SIG-M5 (cell line): ENCODE measurements around the gene LCN10.
"Not testable (repeated sequence)": the region's sequence is repeated elsewhere in the genome, so short reads cannot be mapped to it uniquely, and the experiment has no call there.

Source experiments
- DNase-seq: peaks from one replicate; lab custom pipeline; 2025; lab: John Stamatoyannopoulos, UW

The LCN10 gene

GRCh38 chr9:136771907-136772415, 29.2 kb upstream of the LCN10 start:
- no peak for DNase-seq

- DNase-seq, result no peak
Measured at GRCh38 chr9:136769710-136770191, 27.0 kb upstream of the LCN10 start.

DNA sequence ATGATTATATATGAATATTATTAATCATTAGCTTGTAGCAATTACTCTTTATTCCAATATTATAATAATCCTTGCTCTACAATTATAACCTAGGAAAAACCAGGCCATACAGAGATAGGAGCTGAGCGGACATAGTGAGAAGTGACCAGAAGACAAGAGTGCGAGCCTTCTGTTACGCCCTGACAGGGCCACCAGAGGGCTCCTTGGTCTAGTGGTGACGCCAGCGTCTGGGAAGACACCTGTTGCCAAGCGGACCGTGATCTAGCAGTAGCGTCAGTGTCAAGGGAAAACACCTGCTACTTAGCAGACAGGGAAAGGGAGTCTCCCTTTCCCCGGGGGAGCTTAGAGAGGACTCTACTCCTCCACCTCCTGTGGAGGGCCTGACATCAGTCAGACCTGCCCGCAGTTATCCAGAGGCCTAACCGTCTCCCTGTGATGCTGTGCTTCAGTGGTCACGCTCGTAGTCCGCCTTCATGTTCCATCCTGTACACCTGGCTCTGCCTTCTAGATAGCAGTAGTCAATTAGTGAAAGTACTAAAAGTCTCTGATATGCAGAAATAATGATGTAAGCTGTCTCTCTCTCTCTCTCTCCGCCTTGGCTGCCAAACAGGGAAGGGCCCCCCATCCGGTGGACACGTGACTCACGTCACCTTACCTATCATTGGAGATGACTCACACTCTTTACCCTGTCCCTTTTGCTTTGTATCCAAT, 23.8 kb upstream of the LCN10 start:
- DNase-seq, result not testable (repeated sequence)

DNA sequence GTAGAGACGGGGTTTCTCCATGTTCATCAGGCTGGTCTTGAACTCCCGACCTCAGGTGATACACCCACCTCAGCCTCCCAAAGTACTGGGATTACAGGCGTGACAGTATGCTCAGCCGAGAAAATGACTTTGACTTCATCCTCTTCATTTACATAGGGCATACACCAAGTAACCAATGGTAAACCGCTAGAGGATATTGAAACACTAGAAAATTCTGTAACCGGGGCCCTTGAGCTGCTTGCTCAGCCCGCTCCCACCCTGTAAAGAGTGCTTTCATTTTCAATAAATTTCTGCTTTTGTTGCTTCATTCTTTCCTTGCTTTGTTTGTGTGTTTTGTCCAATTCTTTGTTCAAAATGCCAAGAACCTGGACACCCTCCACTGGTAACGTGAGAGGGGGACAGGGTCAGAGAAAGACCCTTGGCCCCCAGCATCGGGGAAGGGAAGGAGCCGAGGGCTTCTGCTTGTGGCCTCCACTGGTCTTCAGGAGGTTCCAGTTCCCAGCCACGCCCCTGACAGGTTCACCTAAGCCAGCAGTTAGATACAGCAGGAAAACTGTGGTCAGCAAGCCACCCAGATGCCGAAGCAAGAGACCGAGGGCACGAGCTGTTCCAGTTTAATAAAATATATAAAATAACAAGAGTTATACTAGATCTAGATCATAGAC, 23.1 kb upstream of the LCN10 start:
- DNase-seq, result not testable (repeated sequence)

DNA sequence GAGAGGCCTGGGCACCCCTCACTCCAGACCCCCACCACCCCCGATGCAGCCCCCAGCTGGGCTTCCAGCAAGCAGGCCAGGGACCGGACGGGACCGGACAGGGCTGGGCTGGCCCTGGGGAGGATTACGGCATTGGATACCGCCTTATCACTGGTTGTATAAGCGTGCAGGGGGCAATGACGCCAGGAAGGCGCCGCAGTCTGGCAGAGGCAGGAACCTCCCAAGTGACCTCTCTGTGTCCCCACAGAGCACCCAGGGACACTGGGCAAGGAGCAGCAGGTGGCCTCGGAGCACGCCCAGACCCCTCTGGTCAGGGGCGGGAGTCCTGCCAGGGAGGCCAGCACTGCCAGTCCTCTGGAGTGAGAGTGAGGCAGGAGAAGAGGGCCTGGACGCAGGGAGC, 22.3 kb upstream of the LCN10 start:
- DNase-seq, result no peak

- DNase-seq, result no peak
Measured at GRCh38 chr9:136764301-136764891, 21.7 kb upstream of the LCN10 start, which contains the start of gene LCN15. Gene LCN15, minus strand, starts transcription at chr9:136764518. Its CDS starts 30 bp downstream, at chr9:136764488.

DNA sequence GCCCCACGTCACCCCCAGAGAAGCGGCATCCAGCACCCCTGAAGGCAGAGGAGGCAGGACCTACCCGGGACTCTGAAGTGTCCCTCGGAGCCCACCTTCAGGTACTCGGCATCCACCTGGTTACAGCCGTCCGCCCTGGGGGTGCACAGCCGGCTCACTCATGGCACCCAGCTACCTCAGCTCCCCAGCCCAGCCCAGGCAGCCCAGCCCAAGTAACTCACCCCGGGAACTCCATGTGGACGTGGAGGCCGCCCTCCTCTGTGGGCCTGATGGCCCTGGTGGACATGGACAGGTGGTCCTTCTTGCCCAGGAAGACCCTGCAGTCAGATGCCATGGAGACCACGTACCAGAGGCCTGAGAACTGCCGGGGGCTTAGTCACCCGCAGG, 20.9 kb upstream of the LCN10 start:
- DNase-seq, result no peak

GRCh38 chr9:136762915-136763648, 20.3 kb upstream of the LCN10 start:
- no peak for DNase-seq

- DNase-seq, result no peak
Measured at GRCh38 chr9:136762221-136762691, 19.5 kb upstream of the LCN10 start.

DNA sequence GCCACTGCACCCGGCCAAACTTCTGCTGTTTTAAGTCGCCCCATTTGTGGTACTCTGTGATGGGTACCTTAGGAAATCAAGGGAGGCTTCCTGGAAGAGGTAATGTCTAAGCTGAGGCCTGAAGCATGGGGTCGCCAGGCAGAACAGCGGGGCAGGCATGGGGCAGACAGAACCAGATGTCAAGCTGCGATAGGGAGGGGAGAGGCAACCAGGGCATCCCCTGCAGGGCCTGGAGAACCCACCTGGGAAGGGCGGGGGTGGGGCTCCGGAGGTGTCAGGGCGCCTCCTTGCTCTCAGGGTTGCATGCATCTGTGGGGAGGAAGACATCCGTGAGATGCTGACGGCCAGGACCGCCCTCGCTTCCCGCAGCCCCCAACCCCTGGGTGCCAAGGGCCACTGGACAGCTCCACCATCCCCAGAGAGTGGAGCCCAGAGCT, 18.8 kb upstream of the LCN10 start:
- DNase-seq, result no peak

DNA sequence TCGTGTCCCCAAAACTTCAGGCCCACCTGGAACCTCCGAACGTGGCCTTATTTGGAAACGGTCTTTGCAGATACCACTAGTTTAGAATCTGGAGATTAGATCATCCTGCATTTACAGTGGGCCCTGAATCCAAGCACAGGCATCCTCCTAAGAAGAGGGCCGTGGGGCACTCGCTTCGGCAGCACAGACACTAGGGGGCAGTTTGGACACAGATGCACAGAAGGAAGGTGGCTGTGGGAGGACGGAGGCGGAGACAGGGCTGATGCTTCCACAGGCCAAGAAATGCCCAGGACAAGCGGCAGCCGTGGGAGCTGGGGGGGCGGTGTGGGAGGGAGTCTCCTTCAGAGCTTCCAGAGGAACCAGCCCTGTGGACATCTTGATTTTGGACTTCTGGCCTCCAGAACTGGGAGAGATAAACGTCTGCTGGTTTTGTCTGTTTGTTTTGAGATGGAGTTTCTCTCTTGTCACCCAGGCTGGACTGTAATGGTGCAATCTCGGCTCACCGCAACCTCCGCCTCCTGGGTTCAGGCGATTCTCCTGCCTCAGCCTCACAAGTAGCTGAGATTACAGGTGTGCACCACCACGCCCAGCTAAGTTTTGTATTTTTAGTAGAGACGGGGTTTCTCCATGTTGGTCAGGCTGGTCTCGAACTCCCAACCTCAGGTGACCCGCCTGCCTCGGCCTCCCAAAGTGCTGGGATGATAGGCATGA, 18.2 kb upstream of the LCN10 start:
- not testable (repeated sequence) for DNase-seq

- DNase-seq, result no peak
Measured at GRCh38 chr9:136760424-136760823, 17.7 kb upstream of the LCN10 start.

DNA sequence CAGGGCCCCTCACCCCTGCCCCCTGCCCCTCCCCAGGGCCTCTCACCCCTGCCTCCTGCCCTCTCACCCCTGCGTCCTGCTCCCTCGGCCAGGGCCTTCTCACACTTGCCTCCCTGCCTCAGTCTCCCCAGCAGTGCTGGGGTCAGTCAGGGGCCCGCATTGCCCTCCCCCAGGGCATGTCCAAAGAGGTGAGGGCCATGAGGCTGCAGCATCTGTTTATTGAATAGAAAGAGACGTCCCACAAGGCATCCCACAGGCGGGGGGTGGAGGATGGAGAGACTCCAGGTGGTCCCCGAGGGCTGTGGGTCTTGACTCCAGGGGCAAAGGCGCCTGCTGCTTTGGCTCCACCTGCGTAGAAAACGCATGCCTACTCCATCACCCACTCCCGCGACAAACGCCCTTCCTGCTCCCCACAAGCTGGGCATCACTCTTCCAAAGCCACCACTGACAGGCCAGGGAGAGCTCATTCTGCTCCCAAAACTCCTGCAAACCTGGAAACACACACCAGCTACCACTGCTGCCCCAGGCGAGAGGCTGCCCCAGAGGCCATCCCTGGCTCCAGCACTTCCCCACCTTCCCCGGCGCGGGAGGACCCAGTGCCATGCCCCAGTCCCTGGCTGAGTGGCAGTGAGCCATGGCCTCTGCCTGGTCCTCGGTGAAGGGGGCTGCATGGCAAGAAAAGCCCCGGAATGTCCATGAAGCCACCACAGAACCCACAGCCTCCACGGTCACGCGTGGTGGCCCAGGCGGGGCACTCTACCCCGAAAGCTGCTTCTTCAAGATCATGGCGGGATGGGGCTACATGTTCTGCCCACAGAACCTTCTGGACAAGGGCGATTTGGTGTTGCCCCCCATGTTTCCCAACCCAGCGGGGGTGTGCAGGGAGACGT, 16.9 kb upstream of the LCN10 start:
- no peak for DNase-seq

DNA sequence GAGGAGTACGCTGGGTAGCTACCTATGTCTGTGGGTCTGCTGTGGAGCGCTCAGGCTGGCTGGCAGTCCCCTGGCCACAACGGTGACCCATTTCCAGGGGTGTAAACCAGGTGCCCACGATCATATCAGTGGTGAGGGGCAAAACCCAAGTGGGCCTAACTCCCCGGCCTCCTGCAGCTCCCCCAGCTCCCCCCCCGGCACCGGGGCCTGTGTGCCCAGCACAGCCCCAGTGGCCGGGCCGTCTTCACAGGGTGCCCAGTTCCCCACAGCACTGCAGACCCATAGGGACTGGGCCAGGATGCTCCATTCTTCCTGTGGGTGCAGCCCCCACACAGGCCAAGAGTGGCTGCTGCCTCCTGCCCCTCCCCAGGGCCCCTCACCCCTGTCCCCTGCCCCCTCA, 16.3 kb upstream of the LCN10 start:
- no peak for DNase-seq

DNA sequence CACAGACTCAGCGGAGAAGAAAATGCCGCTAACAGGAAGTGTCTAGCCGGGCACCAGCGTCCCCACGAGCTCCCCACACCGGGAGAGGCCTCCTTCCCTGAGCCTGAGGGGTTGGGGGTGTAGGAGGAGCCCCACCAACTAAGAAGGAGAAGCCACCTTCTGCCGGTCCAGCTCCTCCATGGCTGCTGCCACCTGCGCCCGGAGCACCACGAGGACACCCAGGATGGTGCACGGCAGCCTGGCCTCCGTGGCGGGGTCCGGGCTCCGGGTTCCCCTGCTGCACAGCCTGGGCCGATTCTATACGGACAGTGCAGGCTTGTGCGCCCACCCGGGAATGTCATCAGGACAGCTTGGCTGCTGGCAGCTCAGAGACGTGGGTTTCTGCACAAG, 15.0 kb upstream of the LCN10 start:
- DNase-seq, result no peak

GRCh38 chr9:136757328-136757727, 14.6 kb upstream of the LCN10 start:
- DNase-seq, result no peak

DNA sequence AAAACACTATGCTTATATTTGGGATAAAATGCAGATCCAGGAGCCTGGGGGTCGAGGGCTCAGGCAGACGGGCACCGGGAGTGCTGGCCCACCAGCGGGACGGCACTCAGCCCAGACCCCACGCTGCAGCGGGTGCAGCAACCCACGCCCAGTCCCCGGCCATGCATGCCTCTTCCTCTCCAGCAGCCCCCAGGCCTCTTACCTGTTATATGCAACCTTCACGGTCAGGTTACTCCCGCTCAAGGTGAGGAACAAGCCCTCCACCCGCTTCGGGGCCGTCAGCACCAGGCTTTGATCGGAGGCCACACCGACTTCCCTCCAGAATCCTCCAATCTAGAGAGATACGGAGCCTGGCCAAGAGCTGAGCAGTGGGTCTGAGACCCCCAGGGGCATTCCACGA, 14.1 kb upstream of the LCN10 start:
- DNase-seq, result no peak

GRCh38 chr9:136756134-136756438, 13.3 kb upstream of the LCN10 start:
- no peak for DNase-seq

DNA sequence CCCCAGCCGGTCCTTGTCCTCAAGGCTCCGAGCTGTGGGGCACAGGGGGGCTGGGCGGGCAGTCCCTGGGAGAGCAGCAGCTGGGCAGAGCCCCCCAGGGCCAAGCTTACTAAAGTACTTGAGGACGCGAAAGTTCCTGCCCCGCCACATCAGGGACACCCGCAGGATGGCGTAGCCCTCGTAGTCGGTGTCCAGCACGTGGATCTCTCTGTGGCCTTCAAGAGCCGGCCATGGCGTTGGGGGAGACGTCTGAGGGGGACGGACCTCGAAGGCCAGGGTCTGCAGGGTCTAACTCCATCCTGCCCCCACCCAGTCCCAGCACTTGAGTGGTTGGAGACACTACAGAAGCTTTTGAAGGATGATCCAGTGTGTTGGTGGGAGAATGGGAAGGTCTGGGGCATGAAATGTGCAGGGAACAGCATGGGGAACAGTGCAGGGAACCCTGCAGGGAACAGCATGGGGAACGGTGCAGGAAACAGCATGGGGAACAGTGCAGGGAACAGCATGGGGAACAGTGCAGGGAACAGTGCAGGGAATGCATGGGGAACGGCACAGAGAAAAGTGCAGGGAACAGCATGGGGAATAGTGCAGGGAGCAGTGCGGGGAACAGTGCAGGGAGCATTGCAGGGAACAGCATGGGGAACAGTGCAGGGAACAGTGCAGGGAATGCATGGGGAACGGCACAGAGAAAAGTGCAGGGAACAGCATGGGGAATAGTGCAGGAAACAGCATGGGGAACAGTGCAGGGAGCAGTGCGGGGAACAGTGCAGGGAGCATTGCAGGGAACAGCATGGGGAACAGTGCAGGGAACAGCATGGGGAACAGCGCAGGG, 12.8 kb upstream of the LCN10 start:
- DNase-seq, result not testable (repeated sequence)
